ENCODE data around the gene SORCS2.

- TF ChIP-seq, protein P1, sequence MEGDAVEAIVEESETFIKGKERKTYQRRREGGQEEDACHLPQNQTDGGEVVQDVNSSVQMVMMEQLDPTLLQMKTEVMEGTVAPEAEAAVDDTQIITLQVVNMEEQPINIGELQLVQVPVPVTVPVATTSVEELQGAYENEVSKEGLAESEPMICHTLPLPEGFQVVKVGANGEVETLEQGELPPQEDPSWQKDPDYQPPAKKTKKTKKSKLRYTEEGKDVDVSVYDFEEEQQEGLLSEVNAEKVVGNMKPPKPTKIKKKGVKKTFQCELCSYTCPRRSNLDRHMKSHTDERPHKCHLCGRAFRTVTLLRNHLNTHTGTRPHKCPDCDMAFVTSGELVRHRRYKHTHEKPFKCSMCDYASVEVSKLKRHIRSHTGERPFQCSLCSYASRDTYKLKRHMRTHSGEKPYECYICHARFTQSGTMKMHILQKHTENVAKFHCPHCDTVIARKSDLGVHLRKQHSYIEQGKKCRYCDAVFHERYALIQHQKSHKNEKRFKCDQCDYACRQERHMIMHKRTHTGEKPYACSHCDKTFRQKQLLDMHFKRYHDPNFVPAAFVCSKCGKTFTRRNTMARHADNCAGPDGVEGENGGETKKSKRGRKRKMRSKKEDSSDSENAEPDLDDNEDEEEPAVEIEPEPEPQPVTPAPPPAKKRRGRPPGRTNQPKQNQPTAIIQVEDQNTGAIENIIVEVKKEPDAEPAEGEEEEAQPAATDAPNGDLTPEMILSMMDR (IDR thresholded peaks at IDR 0.05): no peak
- TF ChIP-seq SIN3A (IDR thresholded peaks at IDR 0.05; ENCODE audit: borderline replicate concordance, insufficient read depth, low read depth, low read length): no peak
- no peak for TF ChIP-seq POLR2AphosphoS5 (IDR thresholded peaks at IDR 0.05; ENCODE audit: low read depth, low read length)
- TF ChIP-seq TCF7L2 (IDR thresholded peaks at IDR 0.05; ENCODE audit: low read depth, low read length): no peak
- TF ChIP-seq REST (IDR thresholded peaks at IDR 0.05; ENCODE audit: insufficient read depth in 1 of 2, low read depth in 2 of 2, low read length in 1 of 2): no peak
Observed at GRCh38 chr4:7319024-7319423, 126.7 kb downstream of the SORCS2 start.

All from Panc1 (cell line).